Measurements from ENCODE around the gene FRMPD3.
"Not testable (repeated sequence)": the region's sequence is repeated elsewhere in the genome, so short reads cannot be mapped to it uniquely, and the experiment has no call there.

Gene FRMPD3

DNA sequence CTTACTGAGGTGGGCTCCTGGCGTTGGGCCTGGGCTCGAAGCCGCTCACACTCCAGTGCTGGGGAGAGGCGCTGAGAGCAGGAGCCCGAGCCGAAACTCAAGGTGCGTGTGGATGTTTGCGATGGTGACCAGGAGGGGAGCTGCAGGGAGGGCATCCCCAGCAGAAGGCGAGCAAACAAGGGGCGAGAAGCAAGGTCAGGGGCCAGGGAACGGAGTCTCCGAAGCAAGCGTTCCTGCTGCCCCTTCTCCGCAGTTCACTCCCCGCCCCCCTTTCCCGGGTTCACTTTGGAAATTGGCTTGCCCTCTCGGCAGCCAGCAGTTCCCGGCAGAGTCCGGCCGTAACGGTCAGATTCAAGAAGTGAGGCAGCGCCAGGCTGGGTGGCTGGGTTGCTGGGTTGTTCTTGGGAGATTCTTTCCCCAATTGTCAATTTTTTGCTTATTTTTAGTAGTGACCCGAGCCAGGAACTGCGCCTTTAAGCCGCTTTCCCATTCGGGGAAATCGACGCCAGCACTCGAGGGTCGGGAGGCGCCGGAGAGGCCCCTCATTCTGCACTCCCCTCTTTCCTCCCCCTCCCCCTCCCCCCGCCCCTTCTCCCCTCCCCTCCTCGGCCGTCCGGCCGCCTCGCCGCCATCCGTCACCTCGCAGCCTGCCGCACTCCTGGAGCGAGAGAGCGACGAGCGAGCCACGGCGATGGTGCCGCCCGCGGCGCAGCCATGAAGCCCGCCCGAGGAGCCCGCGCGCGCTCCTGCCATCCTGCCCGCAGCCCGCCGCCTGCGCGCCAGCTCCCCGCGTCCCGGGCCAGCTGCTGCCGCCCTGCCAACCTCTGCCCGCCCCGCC lies at the start of gene FRMPD3:
FRMPD3 (plus strand) TSS at position 655 of the 838 bp plus-strand sequence. CDS start 76,937 bp downstream, outside the sequence.
- DNase-seq: peak; percentile 70

DNA sequence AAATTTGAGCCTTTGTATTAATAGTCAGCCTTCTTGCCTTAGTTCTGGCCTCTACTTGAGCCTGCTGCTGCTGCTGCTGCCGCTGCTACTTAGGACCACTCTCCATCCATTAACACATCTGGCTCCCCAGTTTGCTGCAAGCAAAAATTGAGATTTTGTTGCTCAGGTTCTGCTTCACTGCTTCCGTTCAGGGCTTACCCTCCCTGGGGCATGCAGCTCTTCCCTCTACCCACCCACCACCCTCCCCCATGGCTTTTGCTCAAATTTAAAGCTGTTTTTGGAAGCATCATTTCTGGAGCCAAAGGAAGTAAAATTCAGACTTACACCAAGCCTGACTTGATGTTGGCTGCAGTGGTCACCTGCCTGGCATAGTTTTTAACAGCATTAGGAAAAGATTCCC lies 28.9 kb upstream of the FRMPD3 start:
- DNase-seq: no peak

DNA sequence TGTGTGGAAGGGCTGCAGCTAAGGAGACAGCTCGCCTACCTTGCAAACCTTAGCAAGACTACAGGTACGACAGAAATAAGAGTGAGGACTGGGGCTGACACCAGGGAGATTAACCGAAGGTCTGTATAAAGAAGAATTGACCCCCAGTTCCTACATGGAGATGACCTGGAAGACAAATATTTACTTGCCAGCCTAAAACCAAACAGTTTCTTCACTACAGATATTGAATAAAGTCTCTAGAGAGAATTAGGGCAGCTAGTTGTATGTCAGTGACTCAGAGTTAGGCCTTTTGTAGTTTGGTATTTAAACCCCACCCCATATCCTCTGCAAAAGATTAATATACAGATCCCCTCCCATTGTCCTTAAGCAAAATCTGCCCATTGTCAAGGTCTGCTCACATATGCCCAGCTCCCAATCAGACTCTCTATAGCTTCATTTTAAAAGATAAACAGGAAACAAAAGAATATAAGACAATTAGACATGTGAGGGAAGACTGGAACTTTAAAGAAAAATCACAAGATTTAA lies 28.1 kb upstream of the FRMPD3 start:
- peak; percentile 35 for DNase-seq

DNA sequence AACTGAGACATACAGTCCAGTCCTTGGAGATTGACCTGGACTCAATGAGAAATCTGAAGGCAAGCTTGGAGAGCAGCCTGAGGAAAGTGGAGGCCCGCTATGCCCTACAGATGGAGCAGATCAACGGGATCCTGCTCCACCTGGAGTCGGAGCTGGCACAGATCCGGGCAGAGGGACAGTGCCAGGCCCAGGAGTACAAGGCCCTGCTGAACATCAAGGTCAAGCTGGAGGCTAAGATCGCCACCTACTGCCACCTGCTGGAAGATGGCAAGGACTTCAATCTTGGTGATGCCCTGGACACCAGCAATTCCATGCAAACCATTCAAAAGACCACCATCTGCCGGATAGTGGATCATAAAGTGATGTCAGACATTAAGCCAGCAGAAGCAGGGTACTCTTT lies 20.4 kb upstream of the FRMPD3 start:
- peak; percentile 80 for DNase-seq

DNA sequence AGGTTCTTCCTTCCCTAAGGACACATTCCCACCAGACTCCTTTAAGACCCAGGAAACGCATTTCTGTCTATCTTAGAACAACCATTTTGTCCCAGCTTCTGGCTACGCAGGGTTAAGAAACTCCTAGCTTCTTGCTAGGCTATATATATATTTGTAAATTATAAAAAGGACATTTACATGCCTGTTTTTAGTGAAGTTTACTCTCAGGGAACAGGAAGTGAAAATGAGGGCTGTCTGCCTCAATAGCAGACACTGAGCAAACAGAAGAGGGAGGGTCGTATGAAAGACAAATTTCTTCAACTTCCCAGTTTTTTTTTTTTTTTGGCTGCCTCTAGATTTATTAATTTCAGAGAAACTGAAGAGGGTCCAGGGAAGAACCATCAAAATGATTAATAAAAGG lies 9.3 kb upstream of the FRMPD3 start:
- DNase-seq: no peak

DNA sequence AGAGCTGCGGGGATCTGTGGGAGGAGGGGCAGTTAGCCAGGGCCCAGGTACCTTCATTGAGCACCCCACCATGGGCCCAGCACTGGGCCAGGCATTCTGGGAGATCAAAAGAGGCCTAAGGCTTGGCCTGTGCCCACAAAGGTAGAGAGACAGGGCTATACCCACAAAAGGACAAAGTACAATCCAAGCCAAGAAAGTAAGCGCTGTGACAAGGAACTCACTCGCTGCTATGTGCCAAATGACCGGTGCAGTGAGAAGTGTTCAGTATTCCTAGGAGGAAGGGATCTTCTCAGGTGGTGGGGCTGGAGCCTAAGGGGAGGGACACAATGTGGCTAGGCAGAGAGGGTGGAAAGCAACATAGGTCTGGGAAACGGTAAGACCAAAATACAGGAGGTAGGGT lies 8.8 kb upstream of the FRMPD3 start:
- no peak for DNase-seq

DNA sequence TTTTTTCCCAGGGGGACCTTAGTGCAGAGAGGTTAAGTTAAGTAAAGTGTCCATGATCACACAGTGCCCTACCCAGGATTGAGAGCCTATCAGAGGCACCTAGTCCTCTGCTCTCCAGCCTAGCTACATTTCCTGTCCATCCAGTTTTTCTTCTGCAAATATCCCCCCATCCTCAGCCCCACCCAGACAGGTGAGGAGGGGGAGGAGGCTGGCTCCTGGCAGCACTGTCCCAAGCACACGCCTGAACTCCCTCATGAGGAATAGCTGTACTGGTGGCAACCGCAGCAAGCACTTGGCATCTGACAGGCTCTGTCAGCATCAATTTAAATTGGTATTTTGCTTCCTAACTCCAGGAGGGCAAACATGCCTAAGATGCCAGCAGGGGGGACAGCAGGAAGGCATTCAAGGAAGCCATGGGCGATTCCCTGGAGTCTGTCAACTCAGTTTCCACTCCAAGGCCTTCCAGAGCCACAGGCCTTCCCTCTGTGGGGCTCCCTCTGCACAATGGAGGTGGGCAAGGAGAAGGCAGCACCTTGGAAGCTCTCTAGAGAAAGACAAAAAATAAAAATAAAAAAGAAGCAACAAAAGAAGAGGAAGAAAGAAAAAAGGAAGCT lies 6.4 kb upstream of the FRMPD3 start:
- peak; percentile 88 for DNase-seq

DNA sequence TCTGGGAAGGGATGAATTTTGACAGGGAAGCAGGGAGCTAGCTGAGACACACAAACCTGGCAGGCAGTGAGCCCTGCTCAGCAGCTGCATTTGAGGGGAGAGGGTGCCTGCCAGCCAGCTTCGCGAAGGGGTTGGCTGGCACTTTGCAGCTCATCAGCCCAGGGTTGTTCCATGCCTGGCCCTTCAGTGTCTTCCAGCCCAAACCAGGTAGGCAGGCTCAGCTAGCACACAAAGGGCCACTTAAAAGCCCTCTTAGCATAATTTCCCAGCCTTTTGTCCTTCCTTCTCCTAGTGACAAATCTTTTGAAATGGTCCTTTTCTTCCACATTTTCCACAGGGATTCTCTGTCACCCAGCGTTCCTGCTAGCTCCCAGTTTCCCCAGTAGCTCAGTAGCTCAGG lies 4.3 kb upstream of the FRMPD3 start:
- DNase-seq: peak; percentile 16

DNA sequence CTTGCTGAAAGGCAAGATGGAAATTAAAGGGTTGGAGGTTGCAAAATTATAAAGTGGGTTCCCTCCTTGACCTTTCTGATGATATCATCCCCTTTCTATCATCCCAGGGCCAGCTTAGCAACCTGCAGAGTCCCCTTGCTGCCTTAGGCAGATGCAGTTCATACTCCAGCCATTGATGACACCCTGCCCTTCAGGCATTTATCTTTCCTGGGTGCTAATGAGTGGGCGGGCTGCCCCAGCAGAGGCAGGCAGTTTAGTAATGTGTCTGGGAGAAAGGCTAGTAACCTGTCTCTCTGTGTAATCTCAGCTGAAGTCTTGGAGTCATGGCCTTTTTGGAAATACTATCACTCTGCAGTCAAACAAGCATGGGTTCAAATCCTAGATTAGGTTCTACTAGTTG lies 3.8 kb upstream of the FRMPD3 start:
- no peak for DNase-seq

DNA sequence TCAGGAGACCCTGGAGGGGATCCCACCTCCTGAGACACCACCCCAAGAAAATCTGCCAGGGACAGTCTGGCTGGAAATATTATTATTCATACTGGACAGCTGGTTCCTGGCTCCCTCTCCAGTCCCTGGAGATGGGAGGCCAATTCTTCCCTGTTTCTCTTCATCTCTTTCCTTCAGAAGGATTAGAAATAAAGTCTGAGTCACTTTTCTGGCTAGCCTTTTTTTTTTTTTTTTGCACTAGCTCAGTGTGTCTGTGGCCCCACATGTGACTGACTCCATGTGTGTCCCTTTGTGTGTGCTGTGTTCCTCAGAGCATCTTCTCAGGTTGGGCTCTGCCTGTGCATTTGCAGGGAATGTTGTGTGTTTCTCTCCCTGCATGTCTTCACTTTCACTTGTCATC lies 1.8 kb upstream of the FRMPD3 start:
- DNase-seq: peak; percentile 5

DNA sequence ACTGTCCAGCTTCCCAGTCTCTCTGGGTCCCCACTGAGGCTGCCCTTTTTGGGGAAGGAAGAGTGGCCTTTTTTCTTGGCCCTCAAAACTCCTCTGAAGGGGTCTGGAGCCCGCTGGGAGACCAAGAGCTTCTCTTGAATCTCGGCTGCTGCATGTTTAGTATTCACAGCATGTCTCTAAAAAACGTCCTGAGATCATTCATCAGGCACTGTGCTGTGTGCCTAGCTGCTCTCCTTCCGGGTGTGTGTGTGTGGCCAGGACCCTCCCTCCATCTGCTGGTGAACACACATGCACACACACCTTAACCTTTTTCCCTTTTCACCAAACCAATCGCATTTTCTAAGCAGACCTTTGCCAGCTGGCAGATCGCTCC lies 841 bp upstream of the FRMPD3 start:
- DNase-seq: peak; percentile 67

DNA sequence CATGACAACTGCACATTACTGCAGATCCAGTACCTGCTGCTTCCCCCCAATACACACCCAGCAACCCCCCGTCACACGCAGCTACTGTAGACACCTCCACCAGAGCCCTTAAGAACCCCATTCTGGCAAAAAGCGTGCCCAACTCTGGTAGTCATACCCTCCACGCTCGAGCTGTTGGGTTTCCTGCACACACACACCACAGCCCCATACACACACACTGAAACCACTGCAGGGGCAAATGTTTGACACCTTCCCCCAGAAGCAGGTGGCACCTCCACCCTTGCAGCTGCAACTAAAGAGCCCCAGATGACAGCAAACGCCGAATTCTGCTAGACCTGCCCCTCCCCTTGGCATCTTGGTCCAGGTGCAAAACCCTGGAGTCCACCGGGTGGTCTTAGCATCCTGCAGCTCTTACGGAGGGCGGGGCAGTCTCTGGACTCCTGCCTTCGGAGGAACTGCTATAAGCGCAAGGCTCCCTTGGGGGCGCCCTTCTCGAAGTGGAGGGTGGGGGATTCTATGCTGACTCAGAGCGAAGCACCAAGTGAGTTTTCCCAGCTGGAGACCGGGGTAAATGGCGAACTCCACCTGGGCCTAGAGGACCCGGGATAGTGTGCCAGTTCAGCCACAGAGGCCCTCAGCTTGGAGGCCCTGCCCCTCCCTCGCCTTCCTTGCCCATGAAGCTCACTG lies 1.5 kb downstream of the FRMPD3 start:
- DNase-seq: peak; percentile 24

DNA sequence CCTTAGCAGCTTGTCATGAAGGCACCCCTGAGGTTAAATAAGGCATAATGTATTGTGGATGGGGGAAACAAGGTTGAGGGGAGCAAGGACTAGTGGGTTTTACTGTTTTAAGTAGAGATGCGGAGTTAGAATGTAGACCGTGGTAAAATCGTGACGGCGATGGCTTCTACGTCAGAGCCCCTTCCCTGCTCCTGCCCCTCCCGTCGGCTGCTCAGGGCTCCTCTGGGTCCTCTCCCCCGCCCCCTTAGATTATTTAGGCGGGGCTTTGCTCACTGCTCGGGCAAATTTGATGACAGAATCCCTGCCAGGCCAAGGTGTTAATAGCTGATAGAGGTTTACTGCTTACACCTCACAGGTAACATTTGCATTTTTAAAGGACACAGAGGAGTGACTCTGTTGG lies 2.3 kb downstream of the FRMPD3 start:
- no peak for DNase-seq

DNA sequence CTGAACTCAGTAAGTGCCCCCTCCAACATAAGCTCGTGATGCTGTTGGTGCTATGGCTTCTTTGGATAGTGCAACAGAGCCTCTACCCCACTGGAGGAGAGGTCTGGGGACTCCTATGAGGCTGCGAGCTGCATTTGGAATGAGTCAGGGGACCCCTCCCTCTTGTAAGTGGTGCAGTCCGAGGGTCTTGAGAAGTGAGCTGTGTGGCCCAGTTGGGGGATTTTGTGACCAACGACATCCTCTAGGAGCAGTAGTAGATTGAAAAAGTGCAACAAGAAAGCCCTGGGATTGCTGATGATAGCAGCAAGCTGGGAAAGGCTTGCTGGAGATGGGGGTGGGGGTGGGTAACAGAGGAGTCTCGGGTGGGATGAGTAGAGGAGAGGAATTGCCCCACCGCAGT lies 3.1 kb downstream of the FRMPD3 start:
- DNase-seq: no peak

DNA sequence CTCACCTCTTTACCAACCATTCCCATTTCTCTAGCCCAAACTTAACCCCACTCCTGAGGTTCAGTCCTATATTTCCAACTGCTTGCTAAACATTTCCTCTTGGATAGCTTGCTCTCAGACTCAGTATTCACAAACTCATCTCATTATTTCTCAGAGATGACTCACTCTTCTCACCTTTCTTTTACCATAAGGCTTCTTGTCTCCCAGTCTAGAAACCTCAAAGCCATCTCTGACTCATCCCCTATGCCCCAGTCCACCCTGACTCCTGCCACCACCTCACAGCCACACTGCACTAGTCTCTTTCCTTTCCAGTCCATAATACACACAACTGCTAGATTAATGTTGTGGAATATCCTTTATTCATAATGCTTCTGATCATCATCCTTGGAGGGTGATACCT lies 4.8 kb downstream of the FRMPD3 start:
- DNase-seq: peak; percentile 72

DNA sequence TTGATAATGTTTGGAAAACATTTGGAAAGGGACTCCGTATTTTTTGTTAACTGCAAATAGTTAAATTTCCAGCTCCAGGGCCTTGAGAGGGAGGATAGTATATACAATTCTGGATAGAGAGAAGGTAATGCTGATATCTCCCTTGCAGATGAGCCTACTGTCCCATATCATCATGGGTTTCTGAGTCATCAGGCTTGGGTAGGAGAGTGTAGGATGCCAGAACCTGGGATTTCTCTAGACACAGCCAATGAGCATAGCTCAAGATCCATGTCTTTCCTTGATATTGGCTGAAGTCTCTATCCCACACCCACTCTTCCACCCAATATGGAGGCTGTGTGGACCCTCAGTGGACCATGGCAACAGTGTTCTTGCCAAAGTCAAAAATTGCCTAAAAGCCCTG lies 7.8 kb downstream of the FRMPD3 start:
- no peak for DNase-seq

DNA sequence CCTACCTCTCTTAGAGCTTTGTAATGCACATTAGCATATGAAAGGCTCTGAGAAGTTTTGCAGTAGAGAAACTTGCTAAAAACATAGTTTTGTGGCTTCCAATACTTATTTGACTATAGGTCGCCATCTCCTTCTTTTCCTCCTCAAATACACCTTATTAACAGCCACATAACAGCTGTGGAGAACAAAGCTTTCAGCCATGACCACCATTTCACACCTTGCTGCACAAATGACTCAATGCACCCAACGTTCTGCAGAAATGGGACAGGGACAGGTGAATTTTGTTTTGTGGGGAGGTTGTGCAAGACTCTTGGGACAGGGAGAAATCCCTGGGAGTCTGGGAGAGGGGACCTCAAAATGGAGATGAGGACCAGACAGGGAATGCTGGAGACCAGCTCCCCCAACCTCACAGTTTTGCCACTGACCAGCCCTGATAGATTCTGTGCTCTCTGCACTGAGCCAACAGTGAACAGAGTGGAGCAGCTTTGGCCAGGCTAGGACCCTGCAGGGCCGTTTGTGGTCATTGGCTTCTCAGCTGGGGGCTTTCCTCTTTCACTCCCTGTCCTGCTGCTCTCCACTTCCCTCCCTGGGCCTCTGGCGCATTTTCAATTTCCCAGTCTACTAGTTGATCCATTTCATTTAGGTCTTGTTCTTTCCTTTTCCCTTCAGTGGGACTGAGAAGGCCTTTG lies 16.6 kb downstream of the FRMPD3 start:
- DNase-seq: no peak

DNA sequence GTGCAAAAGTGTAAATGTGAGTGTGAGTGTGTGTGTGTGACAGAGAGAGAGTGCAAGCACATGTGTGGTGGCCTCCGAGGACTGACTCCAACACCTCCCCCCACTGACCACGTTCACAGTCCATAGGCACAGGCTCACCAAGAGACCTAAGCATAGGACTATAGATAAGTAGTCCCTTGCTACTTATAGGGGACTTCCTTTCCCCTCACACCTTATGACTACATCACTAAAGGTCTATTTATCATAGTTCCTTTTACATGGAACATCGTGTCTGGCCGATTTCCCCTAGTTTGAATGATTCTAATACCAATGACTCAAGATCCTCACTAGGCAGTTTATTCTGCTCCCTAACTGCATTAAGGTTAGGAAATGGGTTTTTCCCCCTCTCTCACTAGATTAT lies 17.8 kb downstream of the FRMPD3 start:
- DNase-seq: no peak

DNA sequence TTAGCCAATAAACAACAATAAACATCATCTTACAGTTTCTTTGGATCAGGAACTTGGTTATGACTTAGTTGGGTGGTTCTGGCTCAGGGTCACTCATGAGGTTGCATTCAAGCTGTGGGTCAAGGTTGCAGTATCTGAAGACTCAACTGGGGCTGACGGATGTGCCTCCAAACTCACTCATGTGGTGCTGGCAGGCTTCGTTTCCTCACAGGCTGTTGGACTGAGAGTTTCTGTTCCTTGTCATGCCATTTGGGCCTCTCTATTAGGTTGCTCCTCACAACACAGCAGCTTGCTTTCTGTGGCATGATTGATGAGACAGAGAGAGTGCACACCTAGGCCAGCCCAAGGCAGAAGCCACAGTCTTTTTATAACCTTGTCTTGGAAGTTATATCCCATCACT lies 20.7 kb downstream of the FRMPD3 start:
- no peak for DNase-seq

DNA sequence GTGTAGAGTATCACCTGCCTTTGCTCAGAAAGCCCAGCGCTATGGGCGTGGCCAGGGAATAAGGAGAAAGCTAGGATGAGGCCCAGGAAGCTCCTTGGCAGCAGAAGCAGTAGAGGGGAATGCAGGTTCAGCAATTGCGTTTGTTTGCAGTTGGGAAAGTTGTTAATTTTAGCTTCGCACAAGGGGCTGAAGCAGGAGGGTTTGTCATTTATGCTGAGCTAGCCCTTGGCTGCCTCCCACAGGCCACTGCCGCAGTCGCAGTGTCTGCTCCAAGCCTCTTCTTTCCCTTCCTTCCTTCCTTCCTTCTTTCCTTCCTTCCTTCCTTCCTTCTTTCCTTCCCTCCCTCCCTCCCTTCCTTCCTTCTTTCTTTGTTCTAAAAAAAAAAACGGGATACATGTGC lies 21.5 kb downstream of the FRMPD3 start:
- peak; percentile 4 for DNase-seq

DNA sequence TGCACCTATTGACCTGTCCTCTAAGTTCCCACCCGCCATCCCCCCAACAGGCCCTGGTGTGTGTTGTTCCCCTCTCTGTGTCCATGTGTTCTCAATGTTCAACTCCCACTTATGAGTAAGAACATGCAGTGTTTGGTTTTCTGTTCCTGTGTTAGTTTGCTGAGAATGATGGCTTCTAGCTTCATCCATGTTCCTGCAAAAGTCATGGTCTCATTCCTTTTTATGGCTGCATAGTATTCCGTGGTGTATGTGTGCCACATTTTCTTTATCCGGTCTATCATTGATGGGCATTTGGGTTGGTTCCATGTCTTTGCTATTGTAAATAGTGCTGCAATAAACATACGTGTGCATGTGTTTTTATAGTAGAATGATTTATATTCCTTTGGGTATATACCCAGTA lies 22.0 kb downstream of the FRMPD3 start:
- not testable (repeated sequence) for DNase-seq

DNA sequence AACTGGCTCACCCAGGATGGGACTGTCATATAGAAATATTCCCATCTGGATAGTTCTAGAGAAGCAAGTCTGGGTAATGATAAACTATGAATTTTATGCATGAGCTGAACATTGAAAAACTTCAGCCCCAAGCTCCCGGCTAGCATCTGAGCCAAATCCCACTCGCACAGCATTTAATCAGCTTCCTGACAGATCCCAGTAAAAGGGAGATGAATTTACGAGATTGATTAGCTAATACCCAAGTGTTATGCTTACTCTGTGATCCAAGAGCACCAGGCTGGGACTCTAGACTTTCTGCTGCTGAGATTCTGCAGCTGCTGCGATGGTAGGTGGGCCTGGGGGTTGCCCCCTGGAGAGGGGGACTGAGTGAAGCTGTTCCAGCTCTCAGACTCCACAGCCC lies 28.0 kb downstream of the FRMPD3 start:
- no peak for DNase-seq

DNA sequence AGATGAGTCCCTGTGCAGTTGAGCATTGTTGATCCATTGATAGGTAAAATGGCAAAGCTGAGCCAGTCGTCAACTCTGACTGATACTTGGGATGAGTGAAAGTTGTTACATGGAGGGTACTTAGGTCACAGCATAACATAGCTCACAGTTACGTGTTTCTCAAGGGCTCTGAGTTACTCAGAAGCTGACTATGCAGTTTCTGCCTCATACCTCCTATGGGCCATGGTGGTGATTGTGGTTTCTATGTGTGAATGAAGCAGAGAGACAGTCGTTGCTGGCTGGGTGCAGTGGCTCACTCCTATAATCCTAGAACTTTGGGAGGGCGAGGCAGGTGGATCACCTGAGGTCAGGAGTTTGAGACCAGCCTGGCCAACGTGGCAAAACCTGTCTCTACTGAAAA lies 30.8 kb downstream of the FRMPD3 start:
- no peak for DNase-seq
